Stimulated activated CD8-positive, alpha-beta memory T cell treated with anti-CD3 and anti-CD28 coated beads, Interleukin-7, amount 100 ng/mL, for 1 hour (primary cell): ENCODE data around the gene INKA1.
"Not testable (repeated sequence)": the region's sequence is repeated elsewhere in the genome, so short reads cannot be mapped to it uniquely, and the experiment has no call there.

ENCODE experiments used
- DNase-seq, 2 donors: peaks; one replicate each; pipeline ENCODE4 v3.0.0-alpha.2; 2020; ENCODE audit warnings: low read depth in 2 of 2

Gene INKA1

DNA sequence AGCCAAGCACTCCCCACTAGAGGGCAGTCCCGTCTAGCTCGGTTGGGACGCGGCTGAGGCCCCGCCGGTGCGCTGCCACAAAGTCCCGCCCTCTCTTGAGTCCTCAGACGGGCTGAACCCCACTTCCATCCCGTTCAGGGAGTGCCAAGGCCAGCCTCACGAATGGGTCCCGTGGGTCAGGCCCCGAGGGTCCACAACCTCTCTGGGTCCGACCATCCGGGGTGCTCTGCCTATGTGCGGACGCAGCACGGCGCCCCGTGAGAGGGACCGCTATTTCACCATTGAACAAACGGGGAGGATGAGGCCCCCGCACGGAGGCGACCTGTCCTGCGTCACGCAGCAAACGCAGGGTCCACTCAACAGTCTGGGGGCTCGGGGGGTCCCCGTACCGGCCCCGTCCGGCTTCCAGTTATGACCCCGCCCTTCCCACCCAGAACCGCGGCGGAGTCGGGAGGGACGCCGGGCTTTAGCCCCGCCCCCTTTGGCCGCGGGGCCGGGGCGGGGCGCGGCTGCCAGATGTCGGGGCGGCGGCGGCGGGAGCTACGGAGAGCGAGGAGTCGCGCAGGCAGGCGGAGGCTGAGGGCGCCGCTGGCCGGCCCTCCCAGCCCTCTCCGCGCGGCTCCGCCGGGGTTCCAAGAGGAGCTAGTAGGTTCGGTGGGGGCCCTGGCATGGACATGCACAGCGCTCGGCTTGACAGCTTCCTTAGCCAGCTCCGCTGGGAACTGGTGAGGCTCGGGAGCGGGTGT lies at the start of gene INKA1:
Gene INKA1 (plus strand): TSS at position 543 of the 746 bp plus-strand sequence. CDS start 132 bp downstream, at position 675.
- peak; percentile 75 to 79 for DNase-seq

DNA sequence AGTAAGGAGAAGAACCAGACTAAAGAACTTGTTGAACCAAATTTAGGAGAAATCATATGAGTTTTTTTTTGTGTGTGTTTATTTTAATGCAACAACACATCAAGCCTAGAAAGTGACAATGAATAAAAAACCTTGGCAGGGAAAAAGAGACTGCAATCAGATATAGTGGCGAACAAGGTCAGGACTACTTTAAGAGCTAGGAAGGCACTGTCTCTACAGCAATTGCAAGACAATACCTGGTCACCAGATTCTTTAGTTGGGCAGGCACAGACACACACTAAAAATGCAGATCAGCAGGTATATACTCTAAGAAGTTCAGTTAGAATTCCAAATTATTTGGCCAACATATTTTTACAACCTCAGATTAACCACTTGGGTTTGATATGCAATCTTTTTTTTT lies 48.5 kb upstream of the INKA1 start:
- no peak for DNase-seq

DNA sequence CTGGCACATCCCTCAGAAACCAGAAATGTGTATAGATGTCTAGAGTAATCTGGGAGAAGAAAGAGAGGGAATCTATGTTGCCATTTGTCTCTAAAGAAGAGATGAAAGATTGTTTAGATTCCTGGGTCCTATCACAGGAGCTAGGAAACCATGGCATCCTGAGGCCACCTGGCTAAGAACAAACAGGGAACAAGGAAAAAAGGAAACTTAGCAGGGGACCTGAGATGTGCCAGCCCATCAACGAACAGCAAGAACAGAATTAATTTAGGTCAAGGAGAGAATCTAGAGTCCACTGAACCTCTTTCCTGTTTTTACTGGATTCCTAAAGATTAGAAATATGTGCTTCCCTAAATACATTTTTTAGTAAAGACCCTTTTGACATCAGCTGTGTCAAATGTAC lies 47.0 kb upstream of the INKA1 start:
- DNase-seq = no peak

DNA sequence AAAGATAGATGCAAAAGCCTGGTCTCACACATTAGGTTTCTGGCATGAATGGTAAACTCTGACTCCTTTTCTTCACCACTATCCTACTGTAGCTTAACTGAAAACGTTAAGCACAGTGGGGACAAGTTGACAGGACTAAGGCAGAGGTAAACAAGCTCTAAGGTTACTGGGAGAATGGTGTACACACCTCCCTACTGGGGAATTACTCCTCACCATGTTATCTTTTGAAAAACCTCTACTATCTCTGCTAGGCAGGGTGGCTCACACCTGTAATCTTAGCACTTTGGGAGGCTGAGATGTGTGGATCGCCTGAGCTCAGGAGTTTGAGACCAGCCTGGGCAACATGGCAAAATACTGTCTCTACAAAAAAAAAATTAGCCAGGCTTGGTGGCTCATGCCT lies 45.9 kb upstream of the INKA1 start:
- DNase-seq = no peak

DNA sequence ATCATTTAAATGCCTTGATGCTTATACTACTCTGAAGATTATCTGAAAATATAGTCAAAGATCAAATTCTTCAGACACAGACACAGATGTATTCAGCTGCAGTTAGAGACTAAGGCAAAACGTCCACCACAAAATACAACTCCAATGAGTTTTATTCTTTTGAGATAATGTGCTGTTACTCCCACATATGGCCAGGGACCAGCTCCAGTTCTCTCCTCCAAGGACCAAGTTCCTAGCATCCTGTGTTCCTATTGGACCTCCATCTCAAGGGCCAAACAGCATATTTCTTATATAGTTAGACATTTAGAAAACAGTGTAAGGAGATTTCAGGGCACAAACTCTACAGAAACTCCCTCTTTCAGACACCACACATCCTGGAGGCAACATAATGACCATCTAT lies 43.8 kb upstream of the INKA1 start:
- no peak for DNase-seq

DNA sequence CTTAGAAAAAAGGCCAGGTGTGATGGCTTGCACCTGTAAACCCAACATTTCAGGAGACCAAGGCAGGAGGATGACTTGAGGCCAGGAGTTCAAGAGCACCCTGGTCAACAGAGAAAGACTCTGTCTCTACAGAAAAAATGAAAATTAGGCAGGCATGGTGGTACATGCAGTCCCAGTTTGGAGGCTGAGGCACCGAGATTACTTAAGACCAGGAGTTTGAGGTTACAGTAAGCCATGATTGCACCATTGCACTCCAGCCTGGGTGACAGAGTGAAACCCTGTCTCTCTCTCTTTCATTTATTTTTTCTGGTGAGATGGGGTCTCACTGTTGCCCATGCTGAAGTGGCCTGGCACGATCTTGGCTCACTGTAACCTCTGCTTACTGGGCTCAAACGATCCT lies 41.4 kb upstream of the INKA1 start:
- DNase-seq = no peak

DNA sequence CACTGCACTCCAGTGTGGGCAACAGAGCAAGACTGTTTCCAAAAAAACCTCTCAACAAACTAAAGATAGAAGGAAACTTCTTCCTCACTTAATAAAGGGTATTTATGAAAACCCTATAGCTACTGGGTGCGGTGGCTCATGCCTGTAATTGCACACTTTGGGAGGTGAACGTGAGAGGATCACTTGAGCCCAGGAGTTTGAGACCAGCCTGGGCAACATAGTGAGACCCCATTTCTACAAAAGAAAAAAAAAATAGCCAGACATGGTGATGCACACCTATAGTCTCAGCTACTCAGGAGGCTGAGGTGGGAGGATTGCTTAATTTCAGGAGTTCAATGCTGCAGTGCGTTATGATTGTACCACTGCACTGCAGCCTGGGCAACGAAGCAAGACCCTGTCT lies 39.1 kb upstream of the INKA1 start:
- DNase-seq = no peak

DNA sequence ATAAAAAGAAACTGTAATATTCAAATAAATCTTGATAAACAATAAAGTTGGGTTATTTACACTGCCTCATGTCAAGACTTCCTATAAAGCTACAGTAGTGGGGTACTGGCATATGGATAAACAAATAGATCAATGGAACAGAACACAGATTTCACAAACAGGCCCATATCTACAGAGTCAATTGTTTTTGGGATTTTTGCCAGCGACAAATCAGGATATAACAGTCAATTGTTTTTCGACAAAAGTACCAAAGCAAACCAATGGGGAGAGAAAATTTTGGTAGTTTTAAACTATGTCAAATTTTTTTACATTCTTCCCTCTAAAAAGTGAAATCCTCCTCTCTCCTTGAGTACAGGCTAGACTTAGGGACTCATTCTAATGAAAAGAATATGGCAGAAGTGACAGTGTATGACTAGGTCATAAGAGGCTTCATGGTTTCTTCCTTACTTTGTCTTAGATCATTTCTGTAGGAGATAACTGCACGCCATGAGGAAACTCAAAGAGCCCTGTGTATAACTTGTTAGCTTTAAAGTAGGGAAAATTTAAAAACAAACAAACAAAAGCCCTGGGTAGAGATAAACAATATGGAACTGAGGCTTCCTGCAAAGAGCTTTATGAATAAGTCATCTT lies 33.7 kb upstream of the INKA1 start:
- no peak for DNase-seq

DNA sequence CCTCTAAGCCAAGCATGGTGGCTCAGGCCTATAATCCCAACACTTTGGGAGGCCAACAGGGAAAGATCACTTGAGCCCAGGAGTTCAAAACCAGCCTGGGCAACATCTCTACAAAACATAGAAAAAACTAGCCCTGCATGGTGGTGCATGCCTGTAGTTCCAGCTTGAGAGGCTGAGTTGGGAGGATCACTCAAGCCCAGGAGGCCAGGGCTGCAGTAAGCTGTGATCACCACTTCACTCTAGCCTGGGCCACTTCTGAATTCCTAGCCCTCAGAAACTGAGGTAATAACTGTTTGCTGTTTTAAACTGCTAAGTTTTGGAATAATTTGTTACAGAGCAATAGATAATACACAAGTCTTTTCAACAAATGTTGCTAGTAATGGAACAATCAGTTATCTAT lies 33.1 kb upstream of the INKA1 start:
- DNase-seq = no peak

DNA sequence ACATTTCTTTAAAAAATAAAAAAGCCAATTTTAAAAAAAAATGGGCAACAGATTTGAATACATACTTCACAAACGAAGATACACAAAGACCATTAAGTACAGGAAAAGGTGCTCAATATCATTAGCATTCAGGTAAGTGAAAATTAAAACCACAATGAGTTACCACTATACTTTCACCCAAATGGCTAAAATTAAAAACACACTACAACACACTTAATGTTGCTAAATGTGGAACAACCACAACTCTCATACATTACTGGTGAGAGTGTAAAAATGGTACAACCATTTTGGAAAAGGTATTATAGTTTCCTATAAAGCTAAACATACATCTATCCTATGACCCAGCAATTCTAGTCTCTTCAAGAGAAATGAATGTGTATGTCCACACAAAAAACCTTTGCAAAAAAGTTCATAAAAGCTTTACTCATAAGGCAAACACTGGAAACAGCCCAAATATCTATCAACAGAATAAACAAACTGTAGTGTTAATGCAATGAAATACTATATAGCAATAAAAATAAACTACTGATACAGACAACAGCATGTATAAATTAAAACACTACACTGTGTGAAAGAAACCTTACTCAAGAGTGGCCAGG lies 31.6 kb upstream of the INKA1 start:
- no peak for DNase-seq

DNA sequence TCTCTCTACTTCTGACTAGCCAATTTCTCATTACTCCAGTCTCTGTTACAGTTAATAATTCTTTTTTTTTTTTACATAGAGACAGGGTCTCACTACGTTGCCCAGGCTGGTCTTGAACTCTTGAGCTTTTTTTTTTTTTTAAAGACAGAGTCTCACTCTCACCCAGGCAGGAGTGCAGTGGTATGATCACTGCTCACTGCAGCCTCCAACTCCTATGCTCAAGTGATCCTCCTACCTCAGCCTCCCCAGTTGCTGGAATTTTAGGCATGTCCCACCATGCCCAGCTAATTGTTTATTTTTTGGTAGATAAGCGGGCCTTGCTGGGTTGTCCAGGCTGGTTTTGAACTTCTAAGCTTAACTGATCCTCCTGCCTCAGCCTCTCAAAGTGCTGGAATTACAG lies 30.4 kb upstream of the INKA1 start:
- no peak for DNase-seq

DNA sequence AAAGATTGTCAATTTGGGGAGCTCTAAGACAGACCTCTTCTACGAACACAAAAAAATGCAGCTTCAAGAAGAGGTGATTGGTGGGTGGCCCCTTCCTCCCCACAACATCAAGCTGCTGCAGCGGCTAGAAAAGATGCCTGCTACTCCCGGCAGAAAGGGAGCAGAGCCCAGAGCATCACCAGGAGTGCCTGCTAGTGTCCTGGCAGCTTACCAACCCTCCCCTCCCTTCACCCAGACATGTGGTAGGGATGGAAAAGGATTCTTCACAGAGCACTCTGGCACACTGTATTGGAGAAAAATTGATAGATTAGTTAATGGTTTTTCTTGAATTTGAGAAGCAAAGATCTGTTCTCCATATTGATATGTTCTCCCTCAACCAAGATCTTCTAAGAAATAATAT lies 27.5 kb upstream of the INKA1 start:
- DNase-seq = no peak

DNA sequence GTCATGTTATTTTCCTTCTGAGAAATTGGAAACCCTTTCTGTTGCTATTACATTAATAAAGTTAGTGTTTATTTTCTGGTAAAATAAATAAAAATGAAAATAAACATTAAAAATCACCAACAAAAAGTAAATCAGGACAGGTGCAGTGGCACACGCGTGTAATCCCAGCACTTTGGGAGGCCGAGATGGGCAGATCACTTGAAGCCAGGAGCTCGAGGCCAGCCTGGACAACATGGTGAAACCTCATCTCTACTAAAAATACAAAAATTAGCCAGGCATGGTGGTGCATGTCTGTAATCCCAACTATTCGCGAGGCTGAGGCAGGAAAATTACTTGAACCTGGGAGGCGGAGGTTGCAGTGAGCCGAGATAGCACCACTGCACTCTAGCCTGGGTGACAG lies 27.0 kb upstream of the INKA1 start:
- not testable (repeated sequence) for DNase-seq

DNA sequence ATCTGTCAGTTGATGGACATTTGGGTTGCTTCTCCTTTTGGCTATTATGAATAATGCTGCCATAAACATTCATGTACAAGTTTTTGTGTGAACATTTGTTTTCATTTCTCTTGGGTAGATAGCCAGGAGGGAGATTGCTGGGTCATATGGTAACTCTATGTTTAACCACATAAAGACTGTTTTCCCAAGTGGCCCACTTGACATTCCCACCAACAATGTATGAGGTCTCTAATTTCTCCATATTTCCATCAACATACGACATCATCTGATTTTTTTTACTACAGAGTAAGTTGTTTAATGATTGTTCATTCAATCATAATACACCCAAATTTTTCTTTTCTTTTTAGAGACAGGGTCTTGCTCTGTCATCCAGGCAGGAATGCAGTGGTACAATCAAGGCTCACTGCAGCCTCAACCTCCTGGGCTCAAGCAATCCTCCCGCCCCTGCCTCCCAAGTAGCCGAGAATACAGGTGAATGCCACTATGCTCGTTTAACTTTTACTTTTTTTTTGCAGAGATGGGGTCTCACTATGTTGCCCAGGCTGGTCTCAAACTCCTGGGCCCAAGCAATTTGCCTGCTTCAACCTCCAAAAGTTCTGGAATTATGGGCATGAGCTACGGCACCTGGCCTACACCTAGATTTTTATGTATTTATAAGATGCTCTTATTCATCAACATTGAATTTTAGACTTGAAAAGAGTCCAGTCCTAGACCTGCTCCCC lies 23.5 kb upstream of the INKA1 start:
- no peak for DNase-seq

DNA sequence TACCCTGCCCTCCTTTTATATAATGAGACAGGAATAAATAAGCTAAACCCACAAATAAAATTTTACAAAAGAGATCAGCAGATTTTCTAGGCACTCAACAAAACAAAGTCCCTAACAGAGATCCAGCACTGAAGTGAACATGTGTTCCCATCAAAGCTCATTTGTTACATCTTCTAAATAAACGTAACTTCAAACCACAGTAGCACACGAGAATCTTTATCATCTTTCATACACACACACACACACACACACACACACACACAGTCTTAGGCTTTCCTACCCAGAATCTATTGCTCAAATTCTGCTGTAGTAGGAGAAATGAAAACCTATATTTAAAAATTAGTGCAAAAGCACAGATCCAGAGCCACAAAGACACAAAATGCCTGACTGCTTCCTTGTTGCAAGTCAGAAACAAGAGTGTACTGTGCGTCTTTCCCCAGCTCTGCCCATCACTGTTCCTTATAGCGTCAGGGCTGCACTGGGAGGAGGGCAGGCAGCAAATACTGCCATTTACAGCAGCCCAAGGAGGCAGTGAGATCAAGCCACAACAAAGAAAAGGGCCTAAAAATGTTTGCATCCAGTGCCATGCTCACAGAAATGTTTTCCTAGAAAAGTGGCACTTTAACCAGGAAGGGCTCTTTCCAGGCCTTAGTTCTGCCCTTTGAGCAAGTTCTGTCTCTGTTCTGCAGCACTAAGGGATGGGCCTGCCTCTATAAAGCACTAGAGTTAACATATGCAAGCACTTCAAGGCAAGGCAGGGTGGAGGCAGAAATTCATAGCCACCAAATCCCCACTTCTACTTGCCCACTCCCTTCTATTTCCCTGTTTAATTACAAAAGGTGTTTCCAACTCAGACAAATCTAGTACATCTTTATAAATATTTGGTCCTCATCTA lies 22.7 kb upstream of the INKA1 start:
- DNase-seq = no peak

DNA sequence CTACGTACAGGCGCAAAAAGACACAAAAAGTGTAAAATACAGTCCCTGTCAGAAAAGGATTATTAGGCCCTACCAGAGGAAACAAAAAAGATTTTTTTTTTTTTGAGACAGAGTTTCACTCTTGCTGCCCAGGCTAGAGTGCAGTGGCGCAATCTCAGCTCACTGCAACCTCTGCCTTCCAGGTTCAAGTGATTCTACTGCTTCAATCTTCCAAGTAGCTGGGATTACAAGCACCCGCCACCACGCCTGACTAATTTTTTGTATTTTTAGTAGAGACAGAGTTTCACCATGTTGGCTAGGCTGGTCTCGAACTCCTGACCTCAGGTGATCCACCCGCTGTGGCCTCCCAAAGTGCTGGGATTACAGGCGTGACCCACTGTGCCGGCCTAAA lies 22.1 kb upstream of the INKA1 start:
- DNase-seq = not testable (repeated sequence)

DNA sequence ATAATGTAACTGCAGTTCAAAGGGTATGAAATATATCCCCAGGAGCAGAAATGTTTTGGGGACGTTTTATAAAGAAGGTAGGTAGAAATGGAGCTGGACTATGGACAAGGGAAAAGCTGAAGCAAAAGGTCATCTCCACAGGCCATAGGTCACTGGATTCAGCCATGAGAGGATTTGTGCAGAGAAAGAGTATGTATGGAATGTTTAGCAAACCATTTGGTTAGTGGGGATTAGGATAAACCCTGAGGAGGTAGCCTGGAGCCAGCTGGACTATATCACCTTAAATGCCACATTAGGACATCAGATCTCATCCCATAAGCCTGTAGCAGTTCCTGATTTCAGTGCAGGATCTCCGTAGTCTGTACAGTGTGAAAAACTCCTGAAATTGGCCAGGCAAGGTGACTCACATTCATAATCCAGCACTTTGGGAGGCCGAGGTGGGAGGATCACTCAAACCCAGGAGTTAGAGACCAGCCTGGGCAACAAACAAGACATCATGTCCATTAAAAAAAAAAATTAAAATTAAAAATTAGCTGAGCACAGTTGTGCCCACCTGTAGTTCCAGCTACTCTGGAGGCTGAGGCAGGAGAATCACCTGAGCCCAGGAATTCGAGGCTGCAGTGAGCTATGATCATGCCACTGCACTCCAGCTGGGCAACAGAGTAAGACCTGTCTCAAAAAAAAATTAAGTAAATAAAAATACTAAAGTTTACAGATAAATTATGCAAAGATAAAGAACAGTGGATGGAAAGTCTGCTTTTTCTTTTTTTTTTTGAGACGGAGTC lies 21.5 kb upstream of the INKA1 start:
- no peak for DNase-seq

DNA sequence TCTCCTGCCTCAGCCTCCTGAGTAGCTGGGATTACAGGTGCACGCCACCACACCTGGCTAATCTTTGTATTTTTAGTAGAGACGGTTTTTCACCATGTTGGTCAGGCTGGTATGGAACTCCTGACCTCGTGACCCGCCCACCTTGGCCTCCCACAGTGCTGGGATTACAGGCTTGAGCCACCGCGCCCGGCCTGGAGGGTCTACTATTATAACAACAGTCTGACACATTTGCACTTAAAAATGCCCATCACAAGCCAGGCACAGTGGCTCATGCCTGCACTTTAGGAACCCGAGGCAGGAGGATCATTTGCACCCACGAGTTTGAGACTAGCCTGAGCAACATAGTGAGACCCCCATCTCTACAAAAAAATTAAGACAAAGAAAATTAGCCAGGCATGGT lies 20.8 kb upstream of the INKA1 start:
- not testable (repeated sequence) for DNase-seq

DNA sequence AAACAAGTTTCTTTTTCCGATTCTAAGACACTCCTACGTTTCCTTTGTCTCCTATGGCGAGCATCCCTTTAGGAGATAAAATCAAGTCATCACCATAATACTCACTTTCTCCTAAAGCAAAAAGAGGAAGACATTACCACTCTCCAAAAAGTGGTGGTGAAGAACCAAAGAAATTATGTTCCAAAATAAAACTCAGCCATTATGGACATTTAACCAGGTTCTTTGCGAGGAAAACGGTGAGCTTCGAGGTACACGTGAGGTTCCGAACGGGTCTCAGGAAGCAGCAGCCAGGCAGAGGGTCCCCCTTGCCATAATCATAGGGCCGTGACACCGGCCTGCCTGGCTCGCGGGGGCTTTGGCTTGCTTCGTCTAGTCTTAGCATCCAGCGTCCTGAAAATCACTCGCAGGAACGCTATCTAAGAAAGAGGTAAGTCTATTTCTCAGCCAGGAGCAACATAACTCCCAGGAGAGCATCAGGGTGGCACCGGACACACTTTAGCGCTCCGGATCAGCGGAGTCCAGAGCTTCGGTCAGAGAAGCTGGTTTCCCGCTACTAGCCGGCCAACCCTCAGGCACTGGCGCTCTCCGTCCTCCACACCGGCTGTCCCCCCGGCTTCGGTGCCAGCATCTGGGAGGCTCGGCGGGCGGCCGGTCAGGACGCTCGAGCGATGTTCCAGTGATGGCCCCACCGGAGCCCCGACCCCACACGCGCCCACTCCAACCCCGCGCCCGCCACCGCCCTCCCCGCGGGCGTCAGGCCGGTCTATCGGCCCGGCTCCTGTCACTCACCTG lies 17.3 kb upstream of the INKA1 start:
- DNase-seq = peak in 1 of 2 donors; percentile 10
